Stimulated activated CD4-positive, alpha-beta T cell treated with anti-CD3 and anti-CD28 coated beads, TNF-alpha, amount 100 ng/mL, for 24 hours (primary cell): ENCODE results near the gene MOBP.

Source experiments
- DNase-seq, 3 experiments: peaks; one replicate each; pipeline ENCODE4 v3.0.0-alpha.2; 2020; ENCODE audit warnings: low read depth in 3 of 3

Gene MOBP

GRCh38 chr3:39541442-39541841 lies 74.0 kb downstream of the MOBP start:
- no peak for DNase-seq

GRCh38 chr3:39541917-39542329 lies 74.4 kb downstream of the MOBP start:
- DNase-seq, result no peak

GRCh38 chr3:39542588-39542988 lies 75.1 kb downstream of the MOBP start:
- DNase-seq, result no peak

- no peak for DNase-seq
These were observed 80.8 kb downstream of the MOBP start for GRCh38 chr3:39548282-39548681.

- DNase-seq, result no peak
These were observed 83.0 kb downstream of the MOBP start for GRCh38 chr3:39550354-39551051.
